Muscle of leg (tissue), 11 donors: ENCODE results near the gene RAB6A. TPM values are rescaled to one million over a fixed set of nuclear protein-coding genes. Genes with fewer than 3 reads are reported as not detected.
"Not testable (repeated sequence)": the region's sequence is repeated elsewhere in the genome, so short reads cannot be mapped to it uniquely, and the experiment has no call there.

Experiments used
- DNase-seq: peaks from one replicate; pipeline ENCODE4 v3.0.0; 2013
- H3K27ac ChIP-seq: one replicate; pipeline ENCODE4 v1.5.1; 2013; ENCODE audit warnings: mild to moderate bottlenecking, low read length, control low read depth
- H3K27me3 ChIP-seq: one replicate; pipeline ENCODE4 v1.6.1; 2013; ENCODE audit warnings: low read length; ENCODE audit not compliant: control insufficient read depth, insufficient read depth
- H3K36me3 ChIP-seq: one replicate; pipeline ENCODE4 v1.6.1; 2013; ENCODE audit warnings: low read length; ENCODE audit not compliant: control insufficient read depth, insufficient read depth
- H3K4me1 ChIP-seq: one replicate; pipeline ENCODE4 v1.6.1; 2013; ENCODE audit warnings: low read length; ENCODE audit not compliant: control insufficient read depth, insufficient read depth
- H3K4me3 ChIP-seq: one replicate; pipeline ENCODE4 v1.5.1; 2013; ENCODE audit warnings: low read length, control low read depth
- H3K9me3 ChIP-seq: replicated peaks from 2 replicates; pipeline ENCODE4 v1.6.1; 2013; ENCODE audit warnings: low read depth, low read length; ENCODE audit not compliant: control insufficient read depth
- WGBS: methylation state at CpG from one replicate; pipeline ENCODE4 v1.1.5; 2013; ENCODE audit warnings: missing lambda C conversion rate; ENCODE audit not compliant: insufficient coverage; 5-methylcytosine and 5-hydroxymethylcytosine counted together
- polyA plus RNA-seq, 8 donors: library from polyadenylated mRNA; unstranded; fragments of 120-200 nt; gene quantifications; one replicate each; pipeline versions ENCODE4 v1.2.1 to v1.2.3, GENCODE V29; 2013; ENCODE audit warnings: inconsistent platforms in 1 of 8, low replicate concordance in 1 of 8; ENCODE audit not compliant: insufficient read length in 8 of 8, insufficient read depth in 1 of 8
- total RNA-seq: library from RNA; stranded (reverse); fragments of 120-200 nt; gene quantifications from one replicate; pipeline ENCODE4 v1.2.4, GENCODE V29; 2013

The RAB6A gene
- total and polyA plus RNA-seq, 9 donors = 69.3 to 112 (median 90.4) TPM

DNA sequence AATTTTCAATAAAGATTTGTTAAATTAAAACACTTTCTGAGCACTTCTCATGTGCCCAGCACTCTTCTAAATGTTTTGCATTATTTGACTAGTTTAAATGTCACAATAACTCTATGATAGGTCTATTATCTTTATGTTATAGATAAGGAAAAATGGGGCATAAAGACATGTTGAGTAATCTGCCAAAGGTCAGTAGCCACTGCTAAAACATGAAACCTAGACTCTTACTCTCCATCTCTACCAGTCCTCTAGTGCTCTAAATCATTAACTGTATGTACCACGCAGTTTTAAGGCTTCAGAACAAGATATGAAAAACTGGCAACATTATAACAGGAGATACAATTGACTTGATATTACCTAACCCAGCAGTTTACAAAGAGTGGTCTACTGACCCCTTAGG, 6.9 kb downstream of the RAB6A start:
- WGBS = no CpG with 5 or more reads among the region's 1 CpG
- Histone ChIP-seq H3K4me3 (no peak overlapping the region), H3K9me3 (no peaks in the 10 kb centered on the region), H3K27me3 (no peaks in the 10 kb centered on the region), H3K36me3 (no peaks in the 10 kb centered on the region), H3K4me1 (peaks cover 4% of the 10 kb centered on the region), H3K27ac (no peak overlapping the region)
- DNase-seq = no peak

DNA sequence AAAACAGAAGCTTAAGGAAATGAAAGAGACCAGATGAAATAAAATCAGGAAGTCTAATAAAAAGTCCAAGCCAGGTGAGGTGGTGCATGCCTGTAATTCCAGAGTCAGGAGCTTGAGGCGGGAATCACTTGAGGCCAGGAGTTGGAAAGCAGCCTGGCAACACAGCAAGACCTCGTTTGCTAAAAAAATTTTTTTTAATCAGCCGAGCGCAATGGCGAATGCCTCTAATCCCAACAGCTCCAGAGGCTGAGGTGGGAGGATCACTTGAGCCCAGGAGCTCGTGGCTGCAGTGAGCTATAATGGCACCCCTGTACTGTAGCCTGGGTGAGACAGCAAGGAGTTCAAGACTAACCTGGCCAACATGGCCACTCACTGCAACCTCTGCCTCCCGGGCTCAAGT, 8.0 kb downstream of the RAB6A start:
- WGBS = 83% methylated on average over 3 of the region's 7 CpGs
- DNase-seq = no peak
- Histone ChIP-seq H3K36me3 (no peaks in the 10 kb centered on the region), H3K4me3 (no peak overlapping the region), H3K27me3 (no peaks in the 10 kb centered on the region), H3K27ac (no peak overlapping the region), H3K4me1 (peaks cover 4% of the 10 kb centered on the region), H3K9me3 (no peaks in the 10 kb centered on the region)

DNA sequence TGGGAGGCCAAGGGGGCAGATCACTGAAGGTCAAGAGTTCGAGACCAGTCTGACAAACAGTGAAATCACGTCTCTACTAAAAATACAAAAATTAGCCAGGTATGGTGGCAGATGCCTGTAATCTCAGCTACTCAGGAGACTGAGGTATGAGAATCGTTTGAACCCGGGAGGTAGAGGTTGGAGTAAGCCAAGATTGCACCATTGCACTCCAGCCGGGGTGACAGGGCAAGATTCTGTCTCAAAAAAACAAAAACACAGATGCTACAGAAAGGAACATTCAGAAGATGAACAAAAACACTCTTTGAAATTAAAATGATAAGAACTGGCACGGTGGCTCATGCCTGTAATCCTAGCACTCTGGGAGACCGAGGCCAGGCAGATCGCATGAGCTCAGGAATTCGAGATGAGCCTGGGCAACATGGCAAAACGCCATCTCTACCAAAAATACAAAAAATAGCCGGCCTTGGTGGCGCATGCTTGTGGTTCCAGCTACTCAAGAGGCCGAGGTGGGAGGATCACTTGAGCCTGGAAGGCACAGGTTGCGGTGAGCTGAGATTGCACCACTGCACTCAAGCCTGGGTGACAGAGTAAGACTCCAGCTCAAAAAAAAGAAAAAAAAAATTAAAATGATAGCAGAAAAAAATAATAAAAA, 8.5 kb downstream of the RAB6A start:
- H3K4me1 ChIP-seq = peaks cover 4% of the 10 kb centered on the region
- H3K36me3 ChIP-seq = no peaks in the 10 kb centered on the region
- DNase-seq = no peak
- H3K9me3 ChIP-seq = no peaks in the 10 kb centered on the region
- no peak overlapping the region for H3K4me3 ChIP-seq
- H3K27ac ChIP-seq = no peak overlapping the region
- WGBS = 81% methylated on average over 4 of the region's 14 CpGs
- no peaks in the 10 kb centered on the region for H3K27me3 ChIP-seq

DNA sequence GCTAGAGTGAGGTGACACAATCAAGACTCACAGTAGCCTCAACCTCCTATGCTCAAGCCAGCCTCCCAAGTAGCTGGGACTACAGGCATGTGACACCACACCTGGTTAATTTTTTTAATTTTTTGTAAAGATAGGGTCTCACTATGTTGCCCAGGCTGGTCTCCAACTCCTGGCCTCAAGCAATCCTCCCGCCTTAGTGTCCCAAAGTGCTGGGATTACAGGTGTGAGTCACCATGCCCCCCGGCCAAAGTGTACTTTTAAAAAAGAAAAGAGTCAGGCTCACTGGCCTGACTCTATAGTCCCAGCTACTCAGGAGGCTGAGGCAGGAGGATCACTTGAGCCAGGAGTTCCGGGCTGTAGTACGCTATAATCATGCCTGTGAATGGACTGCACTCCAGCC, 10.0 kb downstream of the RAB6A start:
- H3K36me3 ChIP-seq, H3K27me3 ChIP-seq, H3K4me1 ChIP-seq, DNase-seq, H3K4me3 ChIP-seq, H3K27ac ChIP-seq, H3K9me3 ChIP-seq: not testable (repeated sequence)
- WGBS = 86% methylated on average over 1 of the region's 4 CpGs

DNA sequence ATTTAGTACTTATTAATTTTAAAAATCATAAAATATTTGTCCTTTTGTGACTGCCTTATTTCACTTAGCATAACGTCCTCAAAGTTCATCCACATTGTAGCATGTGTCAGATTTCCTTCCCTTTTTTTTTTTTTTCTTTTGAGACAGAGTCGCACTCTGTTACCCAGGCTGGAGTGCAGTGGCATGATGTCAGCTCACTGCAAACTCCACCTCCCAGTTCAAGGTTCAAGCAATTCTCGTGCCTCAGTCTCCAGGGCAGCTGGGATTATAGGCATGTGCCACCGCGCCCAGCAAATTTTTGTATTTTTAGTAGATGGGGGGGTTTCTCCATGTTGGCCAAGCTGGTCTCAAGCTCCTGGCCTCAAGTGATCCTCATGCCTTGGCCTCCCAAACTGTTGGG, 10.6 kb downstream of the RAB6A start:
- Histone ChIP-seq H3K27ac (no peak overlapping the region), H3K27me3 (no peaks in the 10 kb centered on the region), H3K4me1 (peaks cover 4% of the 10 kb centered on the region), H3K9me3 (no peaks in the 10 kb centered on the region), H3K4me3 (no peak overlapping the region), H3K36me3 (no peaks in the 10 kb centered on the region)
- DNase-seq = no peak
- WGBS = no CpG with 5 or more reads among the region's 5 CpGs

DNA sequence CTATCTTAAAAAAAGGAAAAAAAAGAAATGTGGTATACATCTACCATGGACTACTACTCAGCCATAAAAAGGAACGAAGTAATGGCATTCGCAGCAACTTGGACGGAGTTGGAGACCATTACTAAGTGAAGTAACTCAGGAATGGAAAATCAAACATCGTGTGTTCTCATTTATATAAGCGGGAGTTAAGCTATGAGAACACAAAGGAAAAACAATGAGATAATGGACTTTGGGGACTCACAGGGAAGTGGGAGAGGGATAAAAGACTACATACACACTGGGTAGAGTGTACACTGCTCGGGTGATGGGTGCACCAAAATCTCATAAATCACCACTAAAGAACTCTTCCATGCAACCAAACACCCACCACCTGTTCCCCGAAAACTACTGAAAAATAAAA, 11.8 kb downstream of the RAB6A start:
- no peak overlapping the region for H3K4me3 ChIP-seq
- no peaks in the 10 kb centered on the region for H3K9me3 ChIP-seq
- H3K27me3 ChIP-seq = no peaks in the 10 kb centered on the region
- H3K27ac ChIP-seq = no peak overlapping the region
- H3K36me3 ChIP-seq = no peaks in the 10 kb centered on the region
- no peak for DNase-seq
- 40% methylated on average over 1 of the region's 7 CpGs for WGBS
- peaks cover 4% of the 10 kb centered on the region for H3K4me1 ChIP-seq

DNA sequence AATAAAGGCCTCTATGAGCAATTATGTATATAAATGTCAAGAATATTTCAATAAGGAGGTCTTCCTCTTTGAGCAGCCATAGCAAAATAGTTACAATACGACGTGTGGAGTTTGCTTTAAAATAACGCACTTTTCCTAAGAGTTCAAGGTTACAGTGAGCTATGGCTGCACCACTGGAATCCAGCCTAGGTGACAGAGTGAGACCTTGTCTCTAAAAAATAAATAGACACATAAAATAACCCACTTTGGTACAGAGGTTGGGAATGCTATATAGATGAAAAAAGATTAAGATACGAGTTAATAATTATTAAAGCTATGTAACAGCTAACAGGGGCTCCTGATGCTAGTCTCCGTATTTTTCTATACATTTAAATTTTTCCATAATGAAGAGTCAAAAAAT, 12.6 kb downstream of the RAB6A start:
- Histone ChIP-seq H3K9me3 (no peaks in the 10 kb centered on the region), H3K4me3 (no peak overlapping the region), H3K36me3 (no peaks in the 10 kb centered on the region), H3K27ac (no peak overlapping the region), H3K27me3 (no peaks in the 10 kb centered on the region), H3K4me1 (peaks cover 4% of the 10 kb centered on the region)
- DNase-seq = no peak
- no CpG with 5 or more reads among the region's 5 CpGs for WGBS

DNA sequence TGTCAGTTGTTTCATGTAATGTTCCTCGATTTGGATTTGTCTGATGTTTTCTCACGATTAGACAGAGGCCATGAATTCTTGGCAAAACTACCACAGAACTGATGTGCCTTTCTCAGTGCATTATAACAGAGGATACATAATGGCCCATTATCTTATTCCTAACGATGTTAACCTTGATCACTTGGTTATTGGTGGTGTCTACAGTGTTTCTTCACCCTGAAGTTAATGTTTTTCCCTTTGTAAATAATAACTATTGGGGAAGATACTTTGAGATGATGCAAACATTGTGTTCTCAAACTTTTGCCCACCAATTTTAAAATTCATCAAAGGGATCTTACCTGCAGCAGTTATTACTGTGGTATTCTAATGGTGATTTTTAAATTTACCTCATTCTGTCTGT, 13.1 kb downstream of the RAB6A start:
- H3K27me3 ChIP-seq = no peaks in the 10 kb centered on the region
- no peak for DNase-seq
- H3K4me3 ChIP-seq = no peak overlapping the region
- H3K9me3 ChIP-seq = no peaks in the 10 kb centered on the region
- no peaks in the 10 kb centered on the region for H3K36me3 ChIP-seq
- no peak overlapping the region for H3K27ac ChIP-seq
- peaks cover 4% of the 10 kb centered on the region for H3K4me1 ChIP-seq
- WGBS = no CpG with 5 or more reads among the region's 3 CpGs

DNA sequence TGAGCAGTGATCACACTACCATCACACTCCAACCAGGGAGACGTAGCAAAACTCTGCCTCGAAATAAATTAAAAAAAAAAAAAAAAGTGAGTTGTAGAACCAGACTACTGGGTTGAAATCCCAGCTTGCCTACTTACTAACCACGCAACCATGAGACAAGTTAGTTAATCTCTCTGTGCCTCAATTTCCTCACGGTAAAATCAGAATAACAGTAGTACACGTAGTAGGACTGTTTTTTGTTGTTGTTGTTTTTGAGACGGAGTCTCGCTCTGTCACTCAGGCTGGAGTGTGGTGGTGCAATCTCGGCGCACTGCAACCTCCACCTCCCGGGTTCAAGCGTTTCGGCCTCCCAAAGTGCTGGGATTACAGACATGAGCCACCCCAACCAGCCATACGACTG, 14.2 kb downstream of the RAB6A start:
- 100% methylated on average over 5 of the region's 13 CpGs for WGBS

DNA sequence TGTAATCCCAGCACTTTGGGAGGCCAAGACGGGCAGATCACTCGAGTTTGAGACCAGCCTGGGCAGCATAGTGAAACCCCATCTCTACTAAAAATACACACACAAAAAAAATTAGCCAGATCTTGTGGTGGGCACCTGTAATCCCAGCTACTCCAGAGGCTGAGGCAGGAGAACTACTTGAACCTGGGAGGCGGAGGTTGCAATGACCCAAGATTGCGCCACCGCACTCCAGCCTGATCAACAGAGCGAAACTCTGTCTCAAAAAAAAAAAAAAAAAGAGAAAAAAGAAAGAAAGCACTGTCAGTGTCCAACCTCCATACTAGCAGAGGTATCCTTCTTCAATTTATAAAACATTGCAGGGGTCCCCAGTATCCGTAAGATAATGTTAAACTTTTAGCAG, 17.8 kb downstream of the RAB6A start:
- H3K27me3 ChIP-seq = no peaks in the 10 kb centered on the region
- no peak overlapping the region for H3K4me3 ChIP-seq
- no peaks in the 10 kb centered on the region for H3K4me1 ChIP-seq
- H3K27ac ChIP-seq = no peak overlapping the region
- H3K36me3 ChIP-seq = peaks cover 5% of the 10 kb centered on the region
- no peak for DNase-seq
- 93% methylated on average over 3 of the region's 7 CpGs for WGBS
- H3K9me3 ChIP-seq = no peaks in the 10 kb centered on the region

More for the DNA sequence above, 14.2 kb downstream of the RAB6A start:
- Histone ChIP-seq H3K4me3 (no peak overlapping the region), H3K27me3 (no peaks in the 10 kb centered on the region), H3K9me3 (no peaks in the 10 kb centered on the region), H3K36me3 (no peaks in the 10 kb centered on the region), H3K4me1 (no peaks in the 10 kb centered on the region), H3K27ac (no peak overlapping the region)
- no peak for DNase-seq

DNA sequence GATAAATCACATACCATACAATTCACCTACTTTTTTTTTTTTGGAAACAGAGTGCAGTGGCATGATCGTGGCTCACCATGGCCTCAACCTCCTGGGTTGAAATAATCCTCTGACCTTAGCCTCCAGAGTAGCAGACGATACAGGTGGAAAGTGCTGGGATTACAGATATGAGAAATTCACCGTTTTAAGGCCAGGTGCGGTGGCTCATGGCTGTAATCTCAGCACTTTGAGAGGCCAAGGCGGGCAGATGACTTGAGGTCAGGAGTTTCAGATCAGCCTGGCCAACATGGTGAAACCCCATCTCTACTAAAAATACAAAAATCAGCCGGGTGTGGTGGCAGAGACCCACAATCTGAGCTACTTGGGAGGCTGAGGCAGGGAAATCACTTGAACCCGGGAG, 24.9 kb downstream of the RAB6A start:
- 83% methylated on average over 6 of the region's 7 CpGs for WGBS

More for the DNA sequence above, 24.9 kb downstream of the RAB6A start:
- not testable (repeated sequence) for H3K27ac ChIP-seq, H3K27me3 ChIP-seq, H3K4me3 ChIP-seq, DNase-seq, H3K4me1 ChIP-seq, H3K36me3 ChIP-seq, H3K9me3 ChIP-seq
